A673 (cell line): ENCODE measurements around the gene SLC1A5.

Source experiments
- EZH2 ChIP-seq: fragments of 200-600 bp; sonication (generic); IDR thresholded peaks from 2 replicates; pipeline ENCODE4 v1.6.1; 2017; ENCODE audit warnings: borderline replicate concordance, low read depth, mild to moderate bottlenecking, mixed read lengths, antibody characterized with exemption, low read length; ENCODE audit not compliant: poor library complexity, severe bottlenecking
- TF ChIP-seq, protein P1 (sequence below): fragments of 300-800, 200-600 bp; sonication (generic); conservative IDR thresholded peaks from 2 replicates; pipeline ENCODE4 v1.5.1; 2017; ENCODE audit warnings: low read depth, mild to moderate bottlenecking, antibody characterized with exemption, low read length, moderate library complexity, mixed read lengths

DNA sequence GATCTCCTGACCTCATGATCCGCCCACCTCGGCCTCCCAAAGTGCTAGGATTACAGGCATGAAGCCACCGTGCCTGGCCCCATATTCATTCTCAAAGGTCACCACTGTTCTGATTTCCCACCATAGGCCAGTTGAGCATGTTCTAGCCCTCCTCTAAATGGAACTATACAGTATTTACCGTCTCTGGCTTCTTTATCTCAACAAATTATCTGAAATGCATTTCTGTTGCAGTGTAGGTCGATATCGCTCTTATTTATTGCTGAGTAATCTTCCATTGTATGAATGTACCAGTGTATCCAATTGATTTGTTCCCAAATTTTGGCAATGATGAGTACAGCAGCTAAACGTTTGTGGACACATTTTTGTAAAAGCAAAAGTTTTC is 15.4 kb downstream of the SLC1A5 start:
- TF ChIP-seq, protein P1, sequence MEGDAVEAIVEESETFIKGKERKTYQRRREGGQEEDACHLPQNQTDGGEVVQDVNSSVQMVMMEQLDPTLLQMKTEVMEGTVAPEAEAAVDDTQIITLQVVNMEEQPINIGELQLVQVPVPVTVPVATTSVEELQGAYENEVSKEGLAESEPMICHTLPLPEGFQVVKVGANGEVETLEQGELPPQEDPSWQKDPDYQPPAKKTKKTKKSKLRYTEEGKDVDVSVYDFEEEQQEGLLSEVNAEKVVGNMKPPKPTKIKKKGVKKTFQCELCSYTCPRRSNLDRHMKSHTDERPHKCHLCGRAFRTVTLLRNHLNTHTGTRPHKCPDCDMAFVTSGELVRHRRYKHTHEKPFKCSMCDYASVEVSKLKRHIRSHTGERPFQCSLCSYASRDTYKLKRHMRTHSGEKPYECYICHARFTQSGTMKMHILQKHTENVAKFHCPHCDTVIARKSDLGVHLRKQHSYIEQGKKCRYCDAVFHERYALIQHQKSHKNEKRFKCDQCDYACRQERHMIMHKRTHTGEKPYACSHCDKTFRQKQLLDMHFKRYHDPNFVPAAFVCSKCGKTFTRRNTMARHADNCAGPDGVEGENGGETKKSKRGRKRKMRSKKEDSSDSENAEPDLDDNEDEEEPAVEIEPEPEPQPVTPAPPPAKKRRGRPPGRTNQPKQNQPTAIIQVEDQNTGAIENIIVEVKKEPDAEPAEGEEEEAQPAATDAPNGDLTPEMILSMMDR: no peak
- no peak for TF ChIP-seq EZH2
